HepG2 (cell line): ENCODE data around the gene GRIK1.

Experiments used
- ARNT ChIP-seq: fragments of 450-650 bp; IDR thresholded peaks from 2 replicates; pipeline ENCODE4 v1.6.1; 2017
- JARID2 ChIP-seq: sonication (generic); formaldehyde crosslinking; IDR thresholded peaks from 2 replicates; pipeline ENCODE4 v1.8.1; 2023; ENCODE audit warnings: missing genetic modification reagents, inconsistent platforms; ENCODE audit not compliant: insufficient replicate concordance
- JUN ChIP-seq: sonication (generic); formaldehyde crosslinking; IDR thresholded peaks from 2 replicates; pipeline ENCODE4 v1.4.0; 2020; ENCODE audit warnings: mild to moderate bottlenecking, missing genetic modification reagents
- SP1 ChIP-seq, 2 experiments: fragments of 450-650 bp in 1 of 2; sonication (generic) in 1 of 2; formaldehyde crosslinking in 1 of 2; IDR thresholded peaks; 2 replicates each; pipeline versions ENCODE4 v1.4.0 to v1.6.1; 2016 to 2020; ENCODE audit warnings: missing genetic modification reagents in 1 of 2
- TF ChIP-seq, protein P1 (sequence below): fragments of 450-650 bp; IDR thresholded peaks from 2 replicates; pipeline ENCODE4 v1.6.1; 2017

DNA sequence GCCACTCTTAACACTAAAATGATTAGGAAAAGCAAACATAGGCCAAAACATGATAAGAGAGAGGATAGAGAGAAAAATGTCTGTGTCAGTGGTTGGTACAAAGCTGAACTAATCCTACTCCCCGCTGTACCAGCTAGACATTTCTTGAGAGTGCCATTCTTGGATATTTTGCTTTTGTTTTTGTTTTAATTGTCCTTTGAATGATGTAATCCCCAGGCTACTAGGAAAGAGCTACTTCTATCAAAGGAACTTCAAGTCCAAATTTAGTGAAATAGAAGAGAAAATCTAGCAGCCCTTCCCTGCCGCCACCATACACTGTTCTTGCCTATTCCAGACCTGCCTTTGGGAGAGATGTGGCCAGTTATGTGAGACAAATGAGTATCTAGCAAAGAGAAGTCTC, 269.6 kb downstream of the GRIK1 start:
- TF ChIP-seq JUN (CRISPR knock-in tag), result no peak
- no peak for TF ChIP-seq JARID2 (CRISPR knock-in tag)
- TF ChIP-seq ARNT, result no peak
- no peak for TF ChIP-seq SP1 (IDR thresholded peaks at IDR 0.05)
- TF ChIP-seq SP1 (CRISPR knock-in tag; IDR thresholded peaks at IDR 0.05), result no peak
- TF ChIP-seq, protein P1, sequence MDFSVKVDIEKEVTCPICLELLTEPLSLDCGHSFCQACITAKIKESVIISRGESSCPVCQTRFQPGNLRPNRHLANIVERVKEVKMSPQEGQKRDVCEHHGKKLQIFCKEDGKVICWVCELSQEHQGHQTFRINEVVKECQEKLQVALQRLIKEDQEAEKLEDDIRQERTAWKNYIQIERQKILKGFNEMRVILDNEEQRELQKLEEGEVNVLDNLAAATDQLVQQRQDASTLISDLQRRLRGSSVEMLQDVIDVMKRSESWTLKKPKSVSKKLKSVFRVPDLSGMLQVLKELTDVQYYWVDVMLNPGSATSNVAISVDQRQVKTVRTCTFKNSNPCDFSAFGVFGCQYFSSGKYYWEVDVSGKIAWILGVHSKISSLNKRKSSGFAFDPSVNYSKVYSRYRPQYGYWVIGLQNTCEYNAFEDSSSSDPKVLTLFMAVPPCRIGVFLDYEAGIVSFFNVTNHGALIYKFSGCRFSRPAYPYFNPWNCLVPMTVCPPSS, result no peak
